ENCODE measurements around the gene CHCHD10. TPM values are rescaled to one million over a fixed set of nuclear protein-coding genes. Genes with fewer than 3 reads are reported as not detected.

CHCHD10 gene
- polyA plus RNA-seq, 3 donors = 75.1 to 432 (median 284) TPM

DNA sequence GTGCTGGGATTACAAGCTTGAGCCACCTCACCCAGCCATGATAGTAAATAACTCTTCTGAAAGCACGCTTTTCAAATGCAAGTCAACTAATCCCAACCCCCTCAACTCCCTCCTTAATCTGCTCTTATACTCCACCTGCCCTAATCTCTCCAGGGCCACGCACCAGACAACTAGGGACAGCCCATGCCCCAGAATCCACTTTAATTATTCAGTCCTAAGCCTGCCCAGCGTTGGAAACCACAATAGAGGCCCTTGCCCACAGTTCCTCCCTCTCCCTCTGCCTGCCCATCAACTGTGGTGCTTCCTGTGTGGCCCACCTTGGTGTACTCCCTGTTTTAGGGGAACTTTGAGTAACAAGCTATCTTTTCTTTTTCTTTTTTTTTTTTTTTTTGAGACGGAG lies 10.9 kb downstream of the CHCHD10 start:
- WGBS, 3 donors = 44 to 63% (median 62%) methylated on average over 4 of the region's 4 CpGs
- no peak overlapping the region for H3K27ac ChIP-seq (ENCODE audit: low read depth, low read length)

GRCh38 chr22:23755711-23756110 lies 12.1 kb downstream of the CHCHD10 start:
- whole genome bisulfite sequencing, 3 donors = 72 to 88% (median 84%) methylated on average over 3 to 8 of the region's 8 CpGs
- no peak overlapping the region for H3K27ac ChIP-seq (ENCODE audit: low read depth, low read length)

- WGBS, 3 donors = 72 to 78% (median 76%) methylated on average over 6 of the region's 6 CpGs
Observed at GRCh38 chr22:23754980-23755636, 12.7 kb downstream of the CHCHD10 start.

GRCh38 chr22:23754220-23754919 lies 13.4 kb downstream of the CHCHD10 start, which contains the start of gene VPREB3:
Gene VPREB3 (minus strand): TSS chr22:23754425. CDS start chr22:23754363, 62 bp downstream.
- 83 to 84% (median 84%) methylated on average over 14 of the region's 14 CpGs for WGBS, 3 donors

More at GRCh38 chr22:23754980-23755636, 12.7 kb downstream of the CHCHD10 start:
- no peak overlapping the region for H3K27ac ChIP-seq (ENCODE audit: low read depth, low read length)

GRCh38 chr22:23753385-23753784 lies 14.4 kb downstream of the CHCHD10 start:
- WGBS, 3 donors = 64 to 73% (median 66%) methylated on average over 2 of the region's 2 CpGs

More at GRCh38 chr22:23754220-23754919, 13.4 kb downstream of the CHCHD10 start, which contains the start of gene VPREB3:
- H3K27ac ChIP-seq (ENCODE audit: low read depth, low read length) = no peak within 1 kb of the TSS

DNA sequence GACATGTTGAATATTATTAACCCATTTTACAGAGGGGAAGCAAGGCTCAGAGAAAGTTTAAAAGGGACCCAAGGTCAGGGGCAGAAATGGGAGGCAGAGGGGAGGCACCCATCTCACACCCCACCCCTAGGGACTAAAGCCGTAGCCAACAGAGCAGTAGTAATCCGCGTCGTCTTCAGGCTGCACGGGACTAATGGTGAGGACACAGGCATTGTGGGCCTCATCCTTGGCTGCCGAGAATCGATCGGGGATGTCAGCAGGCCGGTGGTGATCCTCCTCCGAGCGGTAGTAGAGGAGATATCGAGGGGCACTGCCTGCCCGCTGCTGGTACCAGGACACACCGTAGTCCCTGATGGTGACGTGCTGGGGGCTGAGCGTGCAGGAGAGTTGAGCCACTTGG lies 15.0 kb downstream of the CHCHD10 start:
- 92 to 94% (median 94%) methylated on average over 16 of the region's 16 CpGs for WGBS, 3 donors
- H3K27ac ChIP-seq (ENCODE audit: low read depth, low read length) = no peak overlapping the region

More at GRCh38 chr22:23753385-23753784, 14.4 kb downstream of the CHCHD10 start:
- no peak overlapping the region for H3K27ac ChIP-seq (ENCODE audit: low read depth, low read length)

DNA sequence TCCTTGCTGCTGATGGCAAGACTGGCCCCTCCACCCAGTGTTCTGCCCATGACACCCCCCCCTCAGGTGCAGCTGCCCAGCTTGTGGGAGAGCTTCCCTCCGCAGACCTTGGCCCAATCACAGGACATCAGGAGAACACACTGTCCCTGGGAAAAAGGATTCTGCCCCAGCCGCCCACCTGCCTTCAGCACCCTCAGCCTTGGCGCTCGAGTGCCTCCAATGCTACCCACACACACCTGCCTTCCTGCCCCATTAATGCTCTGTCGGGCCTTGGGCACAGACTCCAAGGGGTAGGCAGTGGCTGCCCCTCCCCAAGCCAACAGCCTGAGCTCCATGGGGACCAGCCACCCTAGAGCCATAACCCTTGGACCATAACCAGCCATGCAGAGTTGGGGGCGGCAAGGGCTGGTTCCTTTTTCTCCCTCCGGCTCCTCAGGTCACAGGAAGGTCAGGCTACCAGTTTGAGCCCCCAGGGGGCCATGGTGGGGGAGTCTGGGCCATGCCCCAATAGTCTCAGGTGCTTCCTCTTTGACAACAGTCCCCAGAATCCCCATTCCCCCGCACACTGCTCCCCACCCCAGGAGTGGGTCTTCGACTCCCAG lies 15.6 kb downstream of the CHCHD10 start:
- H3K27ac ChIP-seq (ENCODE audit: low read depth, low read length) = no peak overlapping the region
- WGBS, 3 donors = 68 to 78% (median 76%) methylated on average over 9 of the region's 9 CpGs

DNA sequence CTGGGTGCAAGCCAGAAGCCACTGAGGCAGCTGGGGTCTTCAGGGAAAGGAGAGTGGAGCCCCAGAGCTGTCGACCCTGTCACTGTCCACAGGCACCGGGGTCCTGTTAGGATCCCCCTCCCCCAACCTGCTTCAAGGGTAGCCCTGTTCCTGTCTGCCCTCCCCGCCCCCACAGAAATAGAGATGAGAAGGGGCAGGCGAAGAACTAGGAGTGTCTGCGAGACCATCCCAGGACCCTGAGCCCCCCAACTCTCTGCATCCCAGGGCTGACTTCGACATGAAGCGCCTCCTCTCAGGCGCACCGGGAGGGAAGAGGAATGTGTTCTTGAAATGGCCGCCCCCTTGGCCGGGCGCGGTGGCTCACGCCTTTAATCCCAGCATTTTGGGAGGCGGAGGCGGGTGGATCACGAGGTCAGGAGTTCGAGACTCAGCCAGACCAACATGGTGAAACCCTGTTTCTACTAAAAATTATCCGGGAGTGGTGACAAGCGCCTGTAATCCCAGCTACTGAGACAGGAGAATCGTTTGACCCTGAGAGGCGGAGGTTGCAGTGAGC lies 16.3 kb downstream of the CHCHD10 start:
- peak overlapping the region; percentile 28 for H3K27ac ChIP-seq (ENCODE audit: low read depth, low read length)
- 11 to 32% (median 21%) methylated on average over 22 of the region's 22 CpGs for WGBS, 3 donors

- H3K27ac ChIP-seq (ENCODE audit: low read depth, low read length) = peak within 1 kb of the TSS; percentile 28
Observed at GRCh38 chr22:23750714-23751440, 16.9 kb downstream of the CHCHD10 start, which contains the start of gene ZNF70. Gene ZNF70 (minus strand): TSS chr22:23751112. CDS start chr22:23745140, 5,972 bp downstream.

DNA sequence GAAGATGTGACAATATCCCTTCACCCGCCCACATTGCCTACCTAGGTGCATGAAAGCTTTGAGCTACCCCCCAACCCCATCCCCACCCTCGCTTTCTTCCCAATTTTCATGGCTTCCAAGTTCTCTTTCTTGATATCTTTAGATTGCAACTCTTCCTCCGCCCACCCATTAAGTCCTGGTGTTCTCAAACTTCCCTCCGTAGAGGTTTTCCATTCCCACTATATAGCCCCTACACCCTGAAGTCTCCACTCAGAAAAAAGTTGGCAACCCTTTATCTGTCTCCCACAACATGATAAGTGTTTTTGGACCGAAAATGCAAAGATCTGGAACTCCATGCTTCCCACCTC lies 17.4 kb downstream of the CHCHD10 start:
- 10 to 28% (median 25%) methylated on average over 5 of the region's 5 CpGs for WGBS, 3 donors

More at GRCh38 chr22:23750714-23751440, 16.9 kb downstream of the CHCHD10 start, which contains the start of gene ZNF70:
- 0 to 1% (median 1%) methylated on average over 38 to 76 of the region's 78 CpGs for WGBS, 3 donors

GRCh38 chr22:23749841-23750301 lies 17.9 kb downstream of the CHCHD10 start:
- WGBS, 3 donors = 41 to 47% (median 45%) methylated on average over 12 of the region's 12 CpGs
- H3K27ac ChIP-seq (ENCODE audit: low read depth, low read length) = no peak overlapping the region

More for the DNA sequence above, 17.4 kb downstream of the CHCHD10 start:
- H3K27ac ChIP-seq (ENCODE audit: low read depth, low read length) = no peak overlapping the region

DNA sequence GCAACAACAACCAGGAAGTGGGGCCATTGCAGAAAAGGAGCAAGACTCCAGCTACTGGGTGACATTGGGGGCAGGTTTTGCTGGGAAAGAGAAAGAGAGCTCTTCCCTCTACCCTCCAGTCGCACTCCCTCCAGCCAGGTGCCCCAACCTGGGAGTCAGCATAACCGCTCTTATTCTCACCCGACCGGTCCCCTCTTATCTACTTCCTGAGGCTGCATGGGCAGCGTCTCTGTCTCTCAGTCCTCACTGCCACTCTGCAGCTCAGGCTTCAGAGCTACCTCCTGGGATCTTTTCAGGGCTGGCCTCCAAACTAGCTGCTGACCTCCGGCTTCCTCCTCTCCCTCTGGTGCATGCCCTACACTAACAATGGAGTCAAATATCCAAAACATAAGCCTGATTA lies 22.0 kb downstream of the CHCHD10 start:
- WGBS, 3 donors = 23 to 70% (median 68%) methylated on average over 6 of the region's 6 CpGs
- H3K27ac ChIP-seq (ENCODE audit: low read depth, low read length) = no peak overlapping the region

- WGBS, 3 donors = 96 to 98% (median 96%) methylated on average over 14 of the region's 14 CpGs
- no peak overlapping the region for H3K27ac ChIP-seq (ENCODE audit: low read depth, low read length)
Observed at GRCh38 chr22:23744485-23744884, 23.3 kb downstream of the CHCHD10 start.

GRCh38 chr22:23744001-23744400 lies 23.8 kb downstream of the CHCHD10 start:
- 93 to 98% (median 97%) methylated on average over 13 of the region's 13 CpGs for WGBS, 3 donors
- H3K27ac ChIP-seq (ENCODE audit: low read depth, low read length) = no peak overlapping the region

DNA sequence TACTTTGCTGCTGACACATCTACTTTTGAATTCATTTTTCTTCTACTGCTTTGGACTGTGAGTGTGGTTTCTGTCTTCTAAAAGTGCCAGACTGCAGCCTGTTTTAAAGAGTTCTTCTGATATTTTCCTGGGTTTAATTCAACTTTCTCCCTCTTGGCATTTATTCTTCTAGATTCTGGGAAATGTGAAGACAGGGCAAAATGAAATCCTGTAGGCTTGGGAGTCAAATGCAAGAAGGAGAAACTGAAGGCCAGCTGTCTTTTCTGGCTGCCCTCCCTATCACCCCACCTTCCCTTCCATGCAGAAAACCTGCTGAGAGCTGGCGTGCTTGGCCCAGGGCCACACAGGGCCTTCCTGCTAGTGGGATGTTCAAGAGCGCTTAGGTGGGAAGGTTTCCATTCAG lies 24.5 kb downstream of the CHCHD10 start:
- whole genome bisulfite sequencing, 3 donors = 36 to 75% (median 67%) methylated on average over 2 of the region's 2 CpGs
- no peak overlapping the region for H3K27ac ChIP-seq (ENCODE audit: low read depth, low read length)

DNA sequence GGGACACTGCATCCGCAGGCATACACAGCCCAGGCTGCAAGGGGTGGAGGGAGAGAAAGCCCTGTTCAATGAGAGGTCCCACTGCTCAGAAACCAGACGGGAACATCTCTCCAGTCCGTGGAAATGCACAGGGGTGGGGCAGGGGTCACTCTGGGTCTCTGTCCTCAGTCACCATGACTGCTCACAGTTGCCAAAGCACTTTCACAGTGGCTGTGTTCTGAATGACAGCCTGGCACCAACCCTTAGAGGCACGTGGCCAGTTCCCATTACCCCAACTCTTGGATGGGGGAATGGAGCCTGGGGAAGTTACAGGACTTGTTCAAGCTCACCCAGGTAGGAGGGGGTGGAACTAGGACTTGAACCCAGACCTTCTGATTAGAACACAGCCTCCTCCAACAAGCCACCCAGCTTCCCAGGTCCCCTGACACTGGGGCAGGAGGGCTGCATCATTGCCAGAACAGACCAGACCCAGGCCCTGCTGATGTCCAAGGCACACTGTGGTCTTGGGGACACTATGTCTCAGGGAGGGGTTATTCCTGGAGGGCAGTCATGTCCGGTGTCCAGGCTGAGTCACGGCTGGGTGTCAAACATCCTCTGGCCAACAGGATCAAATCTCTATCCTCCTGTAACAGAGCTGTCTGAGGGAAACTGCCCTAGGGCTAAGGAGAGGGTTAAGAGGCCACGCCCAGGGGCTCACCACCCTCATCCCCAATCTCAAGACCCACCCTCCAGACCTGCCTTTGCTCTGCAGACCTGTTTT lies 25.1 kb downstream of the CHCHD10 start:
- H3K27ac ChIP-seq (ENCODE audit: low read depth, low read length) = no peak overlapping the region
- WGBS, 3 donors = 59 to 70% (median 65%) methylated on average over 7 of the region's 7 CpGs

DNA sequence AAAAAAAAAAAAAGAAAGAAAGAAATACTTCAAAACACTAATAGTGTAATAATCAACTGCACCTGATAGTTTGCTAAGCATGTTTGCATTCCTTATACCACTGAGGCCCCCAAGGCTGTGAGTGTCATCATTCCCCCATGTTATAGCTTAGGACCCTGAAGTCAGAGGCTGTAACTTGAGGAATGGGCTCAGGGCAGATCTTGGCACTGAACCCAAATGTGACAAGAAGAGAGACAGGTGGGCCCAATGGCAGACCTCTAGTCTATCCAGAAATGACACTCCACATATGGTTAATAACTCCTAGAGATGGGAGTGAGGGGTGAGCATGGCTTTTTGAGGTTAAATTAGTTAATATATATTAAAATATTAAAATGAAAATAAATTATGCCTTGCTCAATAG lies 30.1 kb downstream of the CHCHD10 start:
- H3K27ac ChIP-seq (ENCODE audit: low read depth, low read length) = no peak overlapping the region
